SU-DHL-6 (cell line): ENCODE results near the gene MANEA.

Source experiments
- CTCF ChIP-seq: fragments of 200-600 bp; sonication (generic); IDR thresholded peaks from one replicate; pipeline ENCODE4 v1.5.1; 2017; ENCODE audit warnings: antibody characterized with exemption, mild to moderate bottlenecking, low read length, moderate library complexity; ENCODE audit not compliant: insufficient read depth, poor library complexity, severe bottlenecking
- EZH2phosphoT487 ChIP-seq: fragments of 200-600 bp; sonication (generic), shearing (Covaris generic); conservative IDR thresholded peaks from 2 replicates; pipeline ENCODE4 v1.6.1; 2018; ENCODE audit warnings: mild to moderate bottlenecking, antibody characterized with exemption, low read length, moderate library complexity, mixed read lengths

- TF ChIP-seq CTCF (no peak), EZH2phosphoT487 (no peak)
Measured at GRCh38 chr6:95553880-95554279, 23.5 kb upstream of the MANEA start.
